ENCODE results near the gene ERBB2.

- TF ChIP-seq, protein P1, sequence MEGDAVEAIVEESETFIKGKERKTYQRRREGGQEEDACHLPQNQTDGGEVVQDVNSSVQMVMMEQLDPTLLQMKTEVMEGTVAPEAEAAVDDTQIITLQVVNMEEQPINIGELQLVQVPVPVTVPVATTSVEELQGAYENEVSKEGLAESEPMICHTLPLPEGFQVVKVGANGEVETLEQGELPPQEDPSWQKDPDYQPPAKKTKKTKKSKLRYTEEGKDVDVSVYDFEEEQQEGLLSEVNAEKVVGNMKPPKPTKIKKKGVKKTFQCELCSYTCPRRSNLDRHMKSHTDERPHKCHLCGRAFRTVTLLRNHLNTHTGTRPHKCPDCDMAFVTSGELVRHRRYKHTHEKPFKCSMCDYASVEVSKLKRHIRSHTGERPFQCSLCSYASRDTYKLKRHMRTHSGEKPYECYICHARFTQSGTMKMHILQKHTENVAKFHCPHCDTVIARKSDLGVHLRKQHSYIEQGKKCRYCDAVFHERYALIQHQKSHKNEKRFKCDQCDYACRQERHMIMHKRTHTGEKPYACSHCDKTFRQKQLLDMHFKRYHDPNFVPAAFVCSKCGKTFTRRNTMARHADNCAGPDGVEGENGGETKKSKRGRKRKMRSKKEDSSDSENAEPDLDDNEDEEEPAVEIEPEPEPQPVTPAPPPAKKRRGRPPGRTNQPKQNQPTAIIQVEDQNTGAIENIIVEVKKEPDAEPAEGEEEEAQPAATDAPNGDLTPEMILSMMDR (conservative IDR thresholded peaks at IDR 0.05; ENCODE audit: low read depth in 2 of 2) = no peak
- TF ChIP-seq, protein P2, sequence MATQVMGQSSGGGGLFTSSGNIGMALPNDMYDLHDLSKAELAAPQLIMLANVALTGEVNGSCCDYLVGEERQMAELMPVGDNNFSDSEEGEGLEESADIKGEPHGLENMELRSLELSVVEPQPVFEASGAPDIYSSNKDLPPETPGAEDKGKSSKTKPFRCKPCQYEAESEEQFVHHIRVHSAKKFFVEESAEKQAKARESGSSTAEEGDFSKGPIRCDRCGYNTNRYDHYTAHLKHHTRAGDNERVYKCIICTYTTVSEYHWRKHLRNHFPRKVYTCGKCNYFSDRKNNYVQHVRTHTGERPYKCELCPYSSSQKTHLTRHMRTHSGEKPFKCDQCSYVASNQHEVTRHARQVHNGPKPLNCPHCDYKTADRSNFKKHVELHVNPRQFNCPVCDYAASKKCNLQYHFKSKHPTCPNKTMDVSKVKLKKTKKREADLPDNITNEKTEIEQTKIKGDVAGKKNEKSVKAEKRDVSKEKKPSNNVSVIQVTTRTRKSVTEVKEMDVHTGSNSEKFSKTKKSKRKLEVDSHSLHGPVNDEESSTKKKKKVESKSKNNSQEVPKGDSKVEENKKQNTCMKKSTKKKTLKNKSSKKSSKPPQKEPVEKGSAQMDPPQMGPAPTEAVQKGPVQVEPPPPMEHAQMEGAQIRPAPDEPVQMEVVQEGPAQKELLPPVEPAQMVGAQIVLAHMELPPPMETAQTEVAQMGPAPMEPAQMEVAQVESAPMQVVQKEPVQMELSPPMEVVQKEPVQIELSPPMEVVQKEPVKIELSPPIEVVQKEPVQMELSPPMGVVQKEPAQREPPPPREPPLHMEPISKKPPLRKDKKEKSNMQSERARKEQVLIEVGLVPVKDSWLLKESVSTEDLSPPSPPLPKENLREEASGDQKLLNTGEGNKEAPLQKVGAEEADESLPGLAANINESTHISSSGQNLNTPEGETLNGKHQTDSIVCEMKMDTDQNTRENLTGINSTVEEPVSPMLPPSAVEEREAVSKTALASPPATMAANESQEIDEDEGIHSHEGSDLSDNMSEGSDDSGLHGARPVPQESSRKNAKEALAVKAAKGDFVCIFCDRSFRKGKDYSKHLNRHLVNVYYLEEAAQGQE (IDR thresholded peaks at IDR 0.05; ENCODE audit: unreplicated experiment) = no peak
- TF ChIP-seq EZH2 (IDR thresholded peaks at IDR 0.05; ENCODE audit: low read depth, unreplicated experiment) (no peak), POLR2AphosphoS5 (IDR thresholded peaks at IDR 0.05; ENCODE audit: low read depth) (no peak), ETS1 (IDR thresholded peaks at IDR 0.05) (no peak), JUNB (IDR thresholded peaks at IDR 0.05; ENCODE audit: unreplicated experiment) (no peak), CREB1 (CRISPR knock-in tag; IDR thresholded peaks at IDR 0.05; ENCODE audit: low read depth) (no peak)
Measured at GRCh38 chr17:39715375-39716072, 15.7 kb downstream of the ERBB2 start.

Measured in GM23338 (cell line).